ENCODE measurements around the gene GPR153. TPM values are rescaled to one million over a fixed set of nuclear protein-coding genes. Genes with fewer than 3 reads are reported as not detected.

The GPR153 gene
- total RNA-seq, 3 donors from 2014 or later (not counting 1 experiment from before 2014, with no cell fraction given) = 8.5 to 9.7 (median 8.7) TPM

DNA sequence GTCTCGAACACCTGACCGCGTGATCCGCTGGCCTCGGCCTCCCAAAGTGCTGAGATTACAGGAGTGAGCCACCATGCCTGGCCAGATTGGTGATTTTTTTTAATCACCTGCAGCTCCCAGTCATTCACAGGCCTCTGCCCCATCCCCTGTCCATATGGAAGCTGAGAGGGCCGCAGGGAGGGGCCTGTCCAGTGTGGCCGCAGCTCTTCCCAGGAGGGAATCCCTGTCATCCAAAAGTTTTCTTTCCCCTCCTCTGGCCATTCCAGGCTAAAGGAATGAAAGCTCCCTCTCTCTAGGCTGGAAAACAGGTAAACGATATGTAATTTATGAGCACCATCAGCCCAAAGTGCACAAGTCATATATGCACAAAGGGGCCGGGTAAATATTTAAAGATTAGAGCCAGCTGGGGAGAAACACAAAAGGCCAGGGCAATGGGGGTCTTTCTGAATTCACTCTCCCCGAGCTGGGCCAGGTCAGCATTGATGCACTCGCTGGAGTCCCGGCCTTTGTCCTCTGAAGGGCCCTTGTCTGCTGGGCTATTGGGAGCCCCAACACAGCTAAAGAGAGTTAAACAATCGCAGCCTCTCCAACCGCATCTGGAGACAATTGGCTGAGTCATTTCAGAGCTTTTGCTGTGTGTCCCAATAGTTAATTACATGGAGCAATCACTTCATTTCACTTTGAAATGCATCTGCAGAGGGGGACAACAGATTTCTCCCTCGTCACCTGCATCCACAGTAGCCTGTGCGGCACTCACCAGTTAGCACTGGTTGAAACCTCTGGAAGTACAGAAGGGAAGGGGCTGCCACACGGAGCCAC, 20.7 kb downstream of the GPR153 start:
- H3K27ac ChIP-seq (ENCODE audit: low read length) = no peak overlapping the region
- ATAC-seq (no peak), DNase-seq (no peak)
- peaks cover 6% of the 10 kb centered on the region for H3K4me1 ChIP-seq (ENCODE audit: control insufficient read depth, insufficient read depth, low read length)
- Mint-ChIP-seq H3K4me1 (peaks cover 7 to 10% of the 10 kb centered on the region in 2 donors), H3K27ac (no peak overlapping the region), H3K27me3 (ENCODE audit: low read depth in 2 of 2) (peaks cover 17 to 36% of the 10 kb centered on the region in 2 donors), H3K4me3 (no peak overlapping the region), H3K36me3 (no peaks in the 10 kb centered on the region), H3K9me3 (no peaks in the 10 kb centered on the region)
- TF ChIP-seq, protein P1, sequence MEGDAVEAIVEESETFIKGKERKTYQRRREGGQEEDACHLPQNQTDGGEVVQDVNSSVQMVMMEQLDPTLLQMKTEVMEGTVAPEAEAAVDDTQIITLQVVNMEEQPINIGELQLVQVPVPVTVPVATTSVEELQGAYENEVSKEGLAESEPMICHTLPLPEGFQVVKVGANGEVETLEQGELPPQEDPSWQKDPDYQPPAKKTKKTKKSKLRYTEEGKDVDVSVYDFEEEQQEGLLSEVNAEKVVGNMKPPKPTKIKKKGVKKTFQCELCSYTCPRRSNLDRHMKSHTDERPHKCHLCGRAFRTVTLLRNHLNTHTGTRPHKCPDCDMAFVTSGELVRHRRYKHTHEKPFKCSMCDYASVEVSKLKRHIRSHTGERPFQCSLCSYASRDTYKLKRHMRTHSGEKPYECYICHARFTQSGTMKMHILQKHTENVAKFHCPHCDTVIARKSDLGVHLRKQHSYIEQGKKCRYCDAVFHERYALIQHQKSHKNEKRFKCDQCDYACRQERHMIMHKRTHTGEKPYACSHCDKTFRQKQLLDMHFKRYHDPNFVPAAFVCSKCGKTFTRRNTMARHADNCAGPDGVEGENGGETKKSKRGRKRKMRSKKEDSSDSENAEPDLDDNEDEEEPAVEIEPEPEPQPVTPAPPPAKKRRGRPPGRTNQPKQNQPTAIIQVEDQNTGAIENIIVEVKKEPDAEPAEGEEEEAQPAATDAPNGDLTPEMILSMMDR (IDR thresholded peaks at IDR 0.05) = no peak
- no peaks in the 10 kb centered on the region for H3K9me3 ChIP-seq (ENCODE audit: control insufficient read depth, insufficient read depth, low read length)
- H3K36me3 ChIP-seq (ENCODE audit: control insufficient read depth, insufficient read depth, low read length) = no peaks in the 10 kb centered on the region
- no peak overlapping the region for H3K4me3 ChIP-seq (ENCODE audit: low read length)
- H3K27me3 ChIP-seq (ENCODE audit: control insufficient read depth, insufficient read depth, low read length) = peaks cover 36% of the 10 kb centered on the region
- intact Hi-C loops (cut with micrococcal nuclease) = loop anchor here (5.0 kb wide), 1 partner anchor 133 kb away; no protein-coding TSS in a partner anchor
- 44% methylated on average over 17 of the region's 17 CpGs for WGBS (ENCODE audit: insufficient coverage)

DNA sequence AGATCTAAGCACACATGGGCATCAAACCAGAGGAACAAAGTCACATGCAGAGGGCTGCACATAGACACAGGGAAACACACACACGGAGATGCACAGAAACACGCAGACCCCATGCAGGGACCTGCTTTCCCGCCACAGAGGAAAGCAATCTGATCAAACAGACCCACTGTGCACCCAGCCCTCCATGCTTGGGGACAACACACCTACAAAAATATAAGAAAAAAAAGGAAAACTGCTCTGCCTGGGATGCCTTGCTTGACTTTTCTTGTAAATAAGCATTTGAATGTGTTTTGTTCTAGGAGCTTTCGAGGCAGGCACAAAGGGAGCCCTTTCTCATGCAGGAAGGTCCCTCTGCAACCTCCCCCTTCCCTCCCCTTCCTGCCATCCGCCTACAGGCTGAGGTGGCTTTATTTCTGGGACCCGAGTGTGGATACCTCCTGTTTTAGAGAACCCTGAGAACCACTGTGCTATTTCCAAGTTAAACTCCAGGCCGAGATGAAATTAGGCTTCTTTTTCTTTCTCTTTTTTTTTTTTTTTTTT, 21.6 kb downstream of the GPR153 start:
- no peaks in the 10 kb centered on the region for H3K9me3 Mint-ChIP-seq
- H3K36me3 Mint-ChIP-seq = no peaks in the 10 kb centered on the region
- no peak overlapping the region for H3K27ac Mint-ChIP-seq
- H3K27me3 ChIP-seq (ENCODE audit: control insufficient read depth, insufficient read depth, low read length) = peaks cover 31% of the 10 kb centered on the region
- H3K27me3 Mint-ChIP-seq (ENCODE audit: low read depth in 2 of 2) = peaks cover 17 to 34% of the 10 kb centered on the region in 2 donors
- no peak overlapping the region for H3K4me3 ChIP-seq (ENCODE audit: low read length)
- peaks cover 16 to 18% of the 10 kb centered on the region in 2 donors for H3K4me1 Mint-ChIP-seq
- ATAC-seq (no peak), DNase-seq (no peak)
- H3K36me3 ChIP-seq (ENCODE audit: control insufficient read depth, insufficient read depth, low read length) = no peaks in the 10 kb centered on the region
- no peaks in the 10 kb centered on the region for H3K9me3 ChIP-seq (ENCODE audit: control insufficient read depth, insufficient read depth, low read length)
- no peak overlapping the region for H3K27ac ChIP-seq (ENCODE audit: low read length)
- intact Hi-C loops (cut with micrococcal nuclease) = no loop called here
- TF ChIP-seq, protein P1 (IDR thresholded peaks at IDR 0.05) = no peak
- H3K4me3 Mint-ChIP-seq = no peak overlapping the region
- WGBS (ENCODE audit: insufficient coverage) = 20% methylated on average over 7 of the region's 7 CpGs
- peaks cover 14% of the 10 kb centered on the region for H3K4me1 ChIP-seq (ENCODE audit: control insufficient read depth, insufficient read depth, low read length)

DNA sequence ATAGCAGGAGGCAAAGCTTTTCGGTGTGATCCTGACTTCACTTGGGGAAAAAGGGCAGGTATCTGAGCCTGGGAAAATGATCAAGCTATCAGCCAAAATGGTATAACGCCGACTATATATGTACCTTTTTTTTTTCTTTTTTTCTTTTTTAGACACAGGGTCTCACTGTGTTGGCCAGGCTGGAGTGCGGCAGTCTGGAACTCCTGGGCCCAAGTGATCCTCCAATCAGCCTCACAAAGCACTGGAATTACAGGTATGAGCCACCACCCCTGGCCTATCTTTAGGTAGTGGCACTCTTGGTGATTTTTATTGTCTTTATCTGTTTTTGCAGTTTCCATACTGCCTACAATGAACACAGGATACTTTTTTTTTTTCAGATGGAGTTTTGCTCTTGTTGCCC, 23.8 kb downstream of the GPR153 start:
- Histone ChIP-seq H3K4me3 (ENCODE audit: low read length) (no peak overlapping the region), H3K27me3 (ENCODE audit: control insufficient read depth, insufficient read depth, low read length) (peaks cover 16% of the 10 kb centered on the region), H3K36me3 (ENCODE audit: control insufficient read depth, insufficient read depth, low read length) (peaks cover 7% of the 10 kb centered on the region), H3K4me1 (ENCODE audit: control insufficient read depth, insufficient read depth, low read length) (peaks cover 14% of the 10 kb centered on the region), H3K9me3 (ENCODE audit: control insufficient read depth, insufficient read depth, low read length) (no peaks in the 10 kb centered on the region), H3K27ac (ENCODE audit: low read length) (no peak overlapping the region)
- no peaks in the 10 kb centered on the region for H3K9me3 Mint-ChIP-seq
- H3K4me3 Mint-ChIP-seq = peak overlapping the region; percentile 45
- H3K27ac Mint-ChIP-seq = no peak overlapping the region
- intact Hi-C loops (cut with micrococcal nuclease) = no loop called here
- H3K27me3 Mint-ChIP-seq (ENCODE audit: low read depth in 2 of 2) = peaks cover 17 to 23% of the 10 kb centered on the region in 2 donors
- H3K36me3 Mint-ChIP-seq = no peaks in the 10 kb centered on the region
- no peak for ATAC-seq
- peaks cover 16 to 23% of the 10 kb centered on the region in 2 donors for H3K4me1 Mint-ChIP-seq
- DNase-seq = no peak
- TF ChIP-seq, protein P1 (IDR thresholded peaks at IDR 0.05) = no peak
- 100% methylated on average over 4 of the region's 4 CpGs for WGBS (ENCODE audit: insufficient coverage)
